GM12891 (cell line): ENCODE measurements around the gene ACTA2.

Source experiments
- PAX5 ChIP-seq: IDR thresholded peaks from 2 replicates; pipeline ENCODE4 v1.6.1; 2011; ENCODE audit warnings: low read length, moderate library complexity, mild to moderate bottlenecking; ENCODE audit not compliant: insufficient read depth, severe bottlenecking
- POLR2A ChIP-seq: IDR thresholded peaks from 2 replicates; pipeline ENCODE4 v1.6.1; 2011; ENCODE audit warnings: low read depth, low read length, control low read depth
- POLR2AphosphoS5 ChIP-seq: IDR thresholded peaks from 2 replicates; pipeline ENCODE4 v1.6.1; 2011; ENCODE audit warnings: low read depth, low read length, control low read depth
- POU2F2 ChIP-seq: IDR thresholded peaks from 2 replicates; pipeline ENCODE4 v1.6.1; 2011; ENCODE audit warnings: low read depth, mild to moderate bottlenecking, control low read depth, low read length, moderate library complexity
- SPI1 ChIP-seq: IDR thresholded peaks from 2 replicates; pipeline ENCODE4 v1.6.1; 2011; ENCODE audit warnings: low read depth, low read length, control low read depth
- TAF1 ChIP-seq: IDR thresholded peaks from 2 replicates; pipeline ENCODE4 v1.6.1; 2011; ENCODE audit warnings: low read depth, low read length, control low read depth

GRCh38 chr10:89001024-89001728 is 48.6 kb upstream of the ACTA2 start:
- TF ChIP-seq POLR2A (no peak), TAF1 (no peak), POLR2AphosphoS5 (no peak), SPI1 (no peak), PAX5 (no peak), POU2F2 (no peak)
